ENCODE measurements around the gene COL28A1.

DNA sequence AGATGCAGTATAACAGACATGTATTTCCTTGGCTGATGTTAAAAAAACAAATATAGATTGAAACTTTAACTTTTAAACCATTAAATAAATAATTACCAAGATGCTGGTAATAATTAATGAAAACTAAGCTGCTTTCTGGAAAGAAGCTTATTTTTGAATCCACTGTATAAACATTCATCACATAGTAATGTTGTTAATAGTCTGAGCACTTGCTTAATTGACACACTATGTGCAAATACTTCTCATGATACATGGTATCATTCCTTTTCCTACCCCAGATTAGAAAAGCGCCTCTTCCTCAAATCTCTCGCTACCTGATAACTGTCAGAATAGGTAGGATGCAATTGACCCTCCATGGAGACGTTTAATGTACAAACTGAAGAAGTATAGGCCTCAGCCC, 15.0 kb upstream of the COL28A1 start:
- TF ChIP-seq POLR2AphosphoS5 (IDR thresholded peaks at IDR 0.05; ENCODE audit: borderline replicate concordance, low read depth, low read length) (no peak), EZH2 (IDR thresholded peaks at IDR 0.05) (no peak), FOXP2 (optimal IDR thresholded peaks at IDR 0.05; ENCODE audit: control extremely low read depth, extremely low read length, insufficient read depth) (no peak)

Data from SK-N-MC (cell line).